Embryonic facial prominence (tissue), 1 donor: ENCODE measurements around the gene SERTM1.
A peak's percentile ranks its signal among the peaks of the same experiment; 100 is the strongest.

Source experiments
- DNase-seq: peaks from one replicate; pipeline ENCODE4 v3.0.0-alpha.2; 2016; ENCODE audit errors: extremely low spot score

The SERTM1 gene

GRCh38 chr13:36673838-36674326, at the start of gene SERTM1:
Gene SERTM1 (plus strand): TSS chr13:36674020. CDS start chr13:36695079, 21,059 bp downstream.
- DNase-seq, result no peak

GRCh38 chr13:36628377-36629056, 45.3 kb upstream of the SERTM1 start:
- no peak for DNase-seq

GRCh38 chr13:36629057-36629385, 44.8 kb upstream of the SERTM1 start:
- no peak for DNase-seq

DNA sequence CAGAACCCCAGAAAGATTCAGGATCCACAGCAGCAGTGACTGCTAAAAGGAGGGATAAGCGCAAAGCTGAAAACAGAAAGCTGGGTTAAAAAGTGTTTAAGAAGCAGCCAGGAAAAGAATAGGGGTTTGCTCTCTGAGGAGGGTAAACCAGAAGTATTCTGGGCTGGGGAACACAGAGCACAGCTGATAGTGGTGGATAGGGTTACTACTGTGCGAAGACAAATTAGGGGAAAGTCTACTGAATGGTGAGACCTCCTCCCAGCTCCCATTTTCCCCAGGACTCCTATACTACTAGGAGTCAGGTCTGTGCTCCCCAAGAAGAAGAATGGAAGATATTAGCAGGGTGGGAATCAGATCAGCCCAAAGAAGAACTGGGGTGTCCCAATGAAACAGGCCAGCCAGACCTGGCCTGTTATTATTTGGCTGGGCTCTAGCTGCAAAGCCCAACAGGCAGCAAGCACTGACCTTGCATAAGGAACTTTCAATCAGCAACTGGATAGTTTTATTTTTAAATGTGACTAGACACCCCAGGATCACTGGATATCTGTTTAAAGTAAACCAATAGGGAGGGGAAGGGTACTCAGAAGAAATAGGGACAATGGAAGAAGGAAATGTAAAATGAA, 43.5 kb upstream of the SERTM1 start:
- DNase-seq, result no peak

GRCh38 chr13:36639610-36640009, 34.2 kb upstream of the SERTM1 start:
- DNase-seq, result no peak

GRCh38 chr13:36650611-36651010, 23.2 kb upstream of the SERTM1 start:
- DNase-seq, result no peak

DNA sequence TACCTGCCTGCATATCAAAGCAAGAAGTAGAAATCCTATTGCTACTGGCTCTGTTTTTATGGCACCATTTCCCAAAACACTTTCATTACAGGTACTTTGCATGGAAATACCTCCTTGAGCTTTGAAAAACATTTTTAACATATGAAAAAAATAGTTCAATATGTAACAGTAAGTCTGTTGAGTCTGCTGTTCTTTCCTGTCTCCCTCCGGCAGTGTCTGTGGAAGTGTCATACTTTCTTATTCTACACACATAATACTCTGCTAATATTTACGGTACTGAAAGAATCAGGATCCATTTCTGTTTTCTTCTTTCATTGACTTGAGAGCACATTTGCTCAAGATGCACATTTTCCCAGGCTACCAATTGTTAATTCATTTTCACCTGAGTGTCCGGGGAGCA, 8.2 kb upstream of the SERTM1 start:
- no peak for DNase-seq

- no peak for DNase-seq
Observed at GRCh38 chr13:36666477-36667229, 7.2 kb upstream of the SERTM1 start.

DNA sequence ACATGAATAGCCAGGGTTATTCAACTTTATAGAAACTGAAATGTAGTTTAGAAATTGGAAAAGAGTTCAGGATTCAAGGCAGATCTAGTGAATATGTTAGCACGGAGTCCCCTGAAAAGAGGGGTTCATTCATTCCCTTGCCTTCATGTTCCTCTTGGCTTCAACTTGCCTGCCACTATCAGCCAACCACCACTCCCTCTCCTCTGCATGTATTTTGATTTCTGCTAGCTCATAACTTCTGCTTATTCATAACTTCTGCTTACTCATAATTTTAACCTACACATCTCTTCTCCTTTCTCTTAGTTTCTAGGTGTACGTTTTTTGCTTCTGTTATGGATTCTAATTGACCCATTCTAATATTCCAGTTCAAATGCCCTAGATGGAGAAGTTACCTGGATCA, 5.5 kb upstream of the SERTM1 start:
- no peak for DNase-seq

- DNase-seq, result no peak
Observed at GRCh38 chr13:36673352-36673751, 468 bp upstream of the SERTM1 start.

GRCh38 chr13:36674337-36675212, 755 bp downstream of the SERTM1 start:
- no peak for DNase-seq

DNA sequence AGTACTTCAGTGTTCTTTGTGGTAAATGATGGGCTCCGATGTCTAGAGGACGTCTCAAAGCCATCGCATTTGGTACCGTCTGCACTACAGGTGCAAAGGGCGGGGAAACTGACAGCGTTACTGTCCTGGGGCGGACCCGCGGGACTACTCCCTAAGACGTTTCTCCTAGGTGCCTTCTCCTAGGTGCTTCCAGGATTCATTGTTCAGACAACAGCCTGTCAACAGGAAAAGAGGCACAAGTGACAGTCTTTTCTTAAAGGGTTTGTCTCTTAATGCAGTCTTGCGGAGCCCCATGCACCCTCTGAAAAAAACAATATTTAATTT, 1.4 kb downstream of the SERTM1 start:
- DNase-seq, result no peak

DNA sequence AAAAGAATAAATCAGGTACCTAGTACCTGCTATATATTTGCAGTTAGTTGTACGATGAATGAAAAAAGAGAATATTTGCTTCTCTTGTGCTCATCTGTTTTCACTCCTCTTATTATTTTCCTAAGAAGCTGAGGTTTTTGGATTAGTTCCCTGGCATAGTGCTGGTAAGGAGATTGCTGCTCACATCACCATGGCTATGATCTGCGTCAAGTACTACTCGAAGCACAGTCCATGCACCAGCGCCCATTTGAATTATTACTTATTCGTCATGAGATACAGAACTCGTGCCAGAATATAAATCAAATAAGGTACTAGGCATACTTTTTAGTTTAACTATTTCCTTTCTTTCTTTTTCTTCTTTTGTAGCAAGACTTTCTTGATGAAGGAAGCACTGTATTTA, 7.1 kb downstream of the SERTM1 start:
- DNase-seq, result peak; percentile 45

- DNase-seq, result no peak
Observed at GRCh38 chr13:36681894-36682624, 8.2 kb downstream of the SERTM1 start.

DNA sequence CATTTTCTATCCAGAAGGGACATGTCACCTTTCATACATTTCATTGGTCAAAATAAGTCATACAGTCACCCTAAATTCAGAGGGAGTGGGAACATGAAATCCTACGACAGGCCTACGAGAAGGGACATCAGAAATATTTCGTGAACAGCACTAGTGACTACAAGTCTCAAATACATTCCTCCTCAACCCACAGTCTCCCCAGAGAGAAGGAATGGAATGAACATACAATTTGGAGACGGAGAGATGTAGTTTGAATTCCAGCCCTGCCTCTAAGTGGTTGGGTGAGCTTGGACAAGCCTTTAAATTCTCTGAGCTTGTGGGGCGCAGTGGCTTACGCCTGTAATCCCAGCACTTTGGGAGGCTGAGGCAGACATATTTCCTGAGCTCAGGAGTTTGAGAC, 9.9 kb downstream of the SERTM1 start:
- DNase-seq, result no peak

DNA sequence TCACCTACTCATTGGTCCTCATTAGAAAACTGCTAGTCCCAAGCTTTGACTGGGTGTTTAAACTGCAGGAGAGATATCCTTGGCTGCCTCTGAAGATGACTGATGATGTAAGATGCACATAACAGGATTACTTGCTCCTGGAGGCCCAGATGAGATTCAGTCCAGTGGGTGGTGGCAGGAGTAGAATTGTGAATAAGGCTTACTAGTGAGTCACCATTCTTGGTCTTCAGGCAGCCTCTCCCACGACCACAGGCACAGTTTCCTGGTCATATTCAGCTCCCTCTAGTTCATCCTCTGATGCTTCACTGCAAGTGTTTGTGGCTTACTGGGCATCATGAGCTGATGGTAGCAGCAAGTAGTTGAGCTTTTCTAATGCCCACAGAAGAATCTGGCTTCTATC, 12.1 kb downstream of the SERTM1 start:
- DNase-seq, result no peak

GRCh38 chr13:36696410-36697010, 22.7 kb downstream of the SERTM1 start:
- DNase-seq, result peak; percentile 39

GRCh38 chr13:36700170-36700569, 26.4 kb downstream of the SERTM1 start:
- no peak for DNase-seq

DNA sequence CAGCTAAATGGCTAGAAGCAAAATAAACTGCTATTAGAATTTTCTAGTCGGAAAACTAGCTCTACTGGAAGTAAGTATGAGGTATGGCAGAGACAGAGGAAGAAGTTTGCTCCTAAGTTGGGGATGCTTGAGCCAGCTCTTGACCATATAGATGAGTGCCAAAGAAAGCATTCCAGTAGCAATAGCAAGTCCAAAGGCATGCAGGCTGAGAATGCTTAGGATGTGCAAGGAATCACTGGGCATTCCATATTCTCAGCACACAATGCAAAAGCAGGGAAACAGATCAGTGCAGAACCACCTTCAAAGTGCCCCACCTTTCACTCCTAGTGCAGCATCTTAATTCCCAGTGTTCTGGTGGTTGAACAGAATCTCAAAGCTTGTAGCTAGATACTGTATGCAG, 32.9 kb downstream of the SERTM1 start:
- no peak for DNase-seq

- DNase-seq, result no peak
Observed at GRCh38 chr13:36709136-36709890, 35.5 kb downstream of the SERTM1 start.
